ENCODE data around the gene CELF4.

CELF4 gene

DNA sequence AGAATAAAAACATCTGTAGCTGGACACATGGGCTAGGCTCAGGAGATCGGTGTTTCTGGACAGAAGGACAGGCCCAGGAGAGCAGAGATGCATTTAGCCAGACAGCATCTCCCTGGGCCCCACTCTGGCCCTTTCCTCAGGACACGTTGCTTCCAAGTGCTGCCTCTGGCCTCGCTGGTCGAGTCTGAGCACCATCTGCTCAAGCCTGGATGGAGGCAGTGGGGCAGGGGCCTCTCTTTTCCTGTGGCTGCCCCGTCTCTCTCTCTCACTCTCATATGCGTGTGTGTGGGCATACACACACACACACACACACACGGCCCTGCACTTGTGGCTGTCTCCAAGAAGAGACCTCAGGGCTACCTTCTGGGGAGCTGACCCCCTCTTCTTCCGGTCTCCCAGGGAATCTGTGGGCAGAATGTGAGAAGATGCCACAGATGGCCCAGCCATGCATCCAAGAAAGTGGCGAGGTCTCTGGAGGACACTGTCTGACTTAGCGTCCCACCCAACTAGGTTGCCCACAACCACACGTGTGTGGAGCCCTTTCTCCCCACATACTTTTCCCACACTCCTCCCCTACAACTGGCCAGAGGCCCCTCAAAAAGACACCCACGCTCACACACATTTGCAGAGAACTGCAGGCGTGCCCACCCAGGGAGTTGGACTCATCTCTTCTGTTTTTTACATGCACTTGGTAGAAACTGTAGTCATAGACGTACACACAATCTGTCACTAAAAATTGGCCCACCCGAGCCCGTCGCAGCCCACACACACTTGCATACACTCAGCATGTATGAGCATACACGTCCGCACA is 19.9 kb downstream of the CELF4 start:
- DNase-seq = no peak

DNA sequence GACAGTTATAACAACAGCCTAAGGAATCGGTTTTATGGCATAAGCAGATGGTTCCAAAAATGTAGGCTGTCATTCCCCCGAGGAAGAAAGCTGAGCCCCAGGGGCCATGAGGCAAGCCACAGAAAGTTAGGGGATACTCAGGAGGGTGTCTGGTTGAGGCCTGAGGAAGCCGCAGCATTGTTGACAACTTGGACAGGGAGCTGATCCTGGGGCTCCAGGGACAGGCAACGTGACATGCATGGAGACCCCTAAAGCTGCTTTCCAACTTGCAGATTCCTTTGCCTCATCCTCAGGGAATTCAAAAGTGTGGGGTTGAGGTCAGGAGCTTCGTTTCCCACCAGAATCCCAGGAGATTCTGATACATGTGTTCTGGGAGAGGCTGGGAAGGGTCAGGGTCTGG is 20.9 kb downstream of the CELF4 start:
- no peak for DNase-seq

DNA sequence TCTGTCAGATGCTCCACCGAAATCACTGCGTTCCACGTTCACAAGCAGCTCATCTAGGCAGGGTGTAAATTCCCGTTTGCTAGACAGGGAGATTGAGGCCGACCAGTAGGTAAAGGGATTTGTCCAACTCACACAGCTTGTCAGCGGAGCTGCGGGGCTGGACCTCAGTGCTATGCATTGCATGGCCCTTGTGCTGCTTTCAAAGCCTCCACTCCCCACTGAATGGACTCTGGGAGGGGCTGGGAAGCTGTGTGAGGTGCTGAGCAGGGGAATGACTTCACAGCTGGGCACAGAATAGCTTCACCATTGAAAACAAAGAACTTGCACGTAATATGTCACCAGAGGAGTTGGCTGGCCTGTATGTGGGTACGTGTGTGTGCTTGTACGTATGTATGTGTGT is 21.4 kb downstream of the CELF4 start:
- DNase-seq = no peak

DNA sequence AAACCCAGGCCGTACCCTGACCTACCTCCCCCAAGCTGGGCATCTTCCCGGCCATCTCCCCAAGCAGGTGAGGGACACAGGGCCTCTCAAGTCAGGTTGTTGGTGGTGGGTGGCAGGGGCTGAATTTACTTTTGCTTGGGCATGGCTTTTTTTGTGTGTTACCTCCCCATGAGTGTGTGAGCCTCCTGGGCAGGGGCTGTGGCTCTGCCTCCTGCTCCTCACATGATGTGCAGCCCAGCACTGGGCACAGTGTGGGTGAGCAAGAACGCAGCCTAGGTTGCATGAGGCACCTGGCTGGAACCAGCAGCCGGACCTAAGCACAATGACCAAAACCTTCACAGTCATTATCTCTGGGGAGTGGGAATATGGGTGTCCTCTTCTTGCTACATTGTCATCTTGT is 22.3 kb downstream of the CELF4 start:
- DNase-seq = no peak

DNA sequence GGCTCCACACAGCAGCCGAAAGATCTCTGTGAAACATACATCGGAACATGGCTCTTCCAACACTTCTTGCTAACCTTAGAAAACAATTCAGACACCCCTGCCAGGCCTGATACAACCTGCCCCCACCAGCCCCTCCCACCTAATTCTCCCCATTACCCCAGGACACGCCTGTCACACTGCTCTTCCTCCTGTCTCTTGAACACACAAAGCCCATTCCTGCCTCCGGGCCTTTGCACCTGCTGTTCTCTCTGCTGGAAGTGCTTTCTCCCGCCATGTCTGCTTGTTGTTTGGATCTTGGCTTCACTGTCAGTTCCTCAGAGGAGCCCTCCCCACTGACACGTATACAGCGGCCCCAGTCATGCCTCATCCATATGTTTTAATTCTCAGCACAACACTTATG is 24.1 kb downstream of the CELF4 start:
- DNase-seq = no peak

DNA sequence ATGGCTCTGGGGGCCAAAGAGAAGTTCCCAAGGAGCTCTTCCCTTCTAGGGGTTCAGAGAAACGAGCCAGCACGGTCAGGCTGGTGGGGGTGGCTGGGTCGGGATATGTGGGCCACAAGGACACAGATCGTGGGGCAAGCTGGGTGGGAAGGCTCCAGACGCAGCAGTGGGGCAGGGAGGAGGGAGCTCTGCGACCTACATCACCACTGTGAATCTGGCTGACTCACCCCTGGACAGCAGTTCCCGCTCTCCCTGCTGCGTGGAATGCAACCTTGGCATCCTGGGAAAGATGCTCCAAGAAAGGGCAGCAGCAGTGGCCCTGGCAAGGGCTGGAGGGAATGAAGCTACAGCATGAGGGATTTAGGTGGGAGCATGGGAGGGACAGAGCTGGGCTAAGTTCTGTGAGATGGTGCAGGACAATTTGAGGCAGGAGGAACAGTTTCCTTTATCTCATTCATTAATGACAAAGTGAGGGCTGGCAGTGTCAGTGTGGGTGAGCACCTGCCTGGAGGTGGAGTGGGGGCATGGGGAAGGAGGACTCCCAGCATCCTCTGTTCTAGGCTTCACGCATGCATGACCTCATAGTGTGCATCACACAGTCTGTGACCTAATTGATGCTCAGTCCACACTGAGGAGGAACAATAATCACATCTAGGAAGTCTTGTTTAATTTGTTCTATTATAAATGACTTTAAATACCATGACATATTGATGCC is 25.0 kb downstream of the CELF4 start:
- DNase-seq = no peak

DNA sequence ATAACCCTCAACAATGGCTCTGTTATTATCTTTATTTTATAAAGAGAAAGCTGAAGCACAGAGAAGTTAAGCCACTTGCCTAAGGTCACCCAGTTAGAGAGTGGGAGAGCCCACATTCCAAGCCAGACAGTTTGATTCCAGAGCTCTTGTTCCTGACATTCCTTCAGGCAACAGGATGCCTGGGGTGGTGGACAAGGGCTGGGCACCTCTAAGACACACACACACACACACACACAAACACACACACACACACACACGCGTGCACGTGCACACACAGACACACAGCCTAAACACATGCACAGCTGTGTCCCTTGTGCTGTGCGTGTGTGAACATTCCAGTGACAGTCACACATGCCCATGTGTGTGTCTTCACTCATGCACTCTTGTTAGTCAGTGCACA is 26.4 kb downstream of the CELF4 start:
- no peak for DNase-seq

DNA sequence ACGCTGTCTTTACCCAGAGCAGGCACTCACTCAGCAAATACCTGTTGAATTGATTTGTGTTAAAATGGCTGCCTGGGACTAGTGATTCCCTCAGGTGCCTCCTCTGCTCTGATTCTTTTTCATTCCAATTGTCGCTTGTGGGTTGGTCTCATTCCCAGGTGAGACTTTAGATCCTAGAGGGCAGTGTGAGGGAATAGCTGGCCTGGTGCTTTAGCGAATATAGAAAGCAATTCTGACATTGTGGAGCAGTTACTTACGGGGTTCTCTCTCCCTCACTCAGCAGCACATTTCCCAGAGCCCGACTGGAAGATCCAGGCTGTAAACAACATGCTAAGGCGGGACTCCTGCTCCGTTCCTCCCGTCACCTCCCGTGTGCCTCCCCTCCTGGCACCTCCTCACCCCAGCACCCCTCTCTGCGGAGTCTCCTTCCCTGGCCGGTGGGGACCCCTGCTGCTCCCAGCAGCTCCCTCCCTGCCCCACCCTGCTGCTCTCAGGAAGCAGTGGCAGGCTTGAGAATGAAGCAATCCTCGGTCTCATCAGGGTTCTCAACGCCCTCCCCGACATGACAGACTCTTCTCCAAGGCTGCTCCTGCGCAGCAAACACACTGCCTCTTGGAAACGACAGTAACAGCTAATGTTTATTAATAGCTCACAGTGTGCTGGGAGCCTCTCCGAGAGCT is 26.9 kb downstream of the CELF4 start:
- no peak for DNase-seq

DNA sequence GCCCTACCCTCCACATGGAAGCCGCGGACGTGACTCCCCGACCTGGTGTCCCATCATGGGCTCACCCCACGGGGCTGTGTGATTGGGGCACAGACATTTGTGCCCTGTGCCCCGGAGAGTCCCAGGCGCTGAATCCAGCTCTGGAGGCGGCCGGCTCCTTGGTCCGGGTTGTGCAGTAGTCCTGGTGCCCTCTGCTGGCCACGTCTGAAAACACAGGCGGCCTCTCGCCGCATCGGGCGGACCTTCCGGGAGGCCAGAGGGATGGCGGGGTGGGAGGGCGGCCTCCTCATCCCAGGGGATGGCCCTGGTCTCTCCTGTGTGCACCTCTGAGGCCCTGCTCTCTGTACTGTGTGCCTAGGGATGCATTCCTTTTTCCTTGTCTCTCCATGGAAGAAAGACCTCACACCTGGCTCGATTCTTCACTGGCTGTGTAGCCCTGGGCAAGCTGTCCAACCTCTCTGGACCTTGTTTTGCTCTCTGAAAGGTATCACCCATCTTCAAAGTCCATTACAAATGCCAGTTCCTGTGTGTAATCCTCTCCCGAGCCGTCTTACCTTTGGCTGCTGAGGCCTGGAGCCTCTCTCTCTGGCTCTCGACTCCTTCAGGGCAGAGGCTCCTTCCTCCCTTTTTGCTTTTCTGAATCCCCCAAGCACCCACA is 27.6 kb downstream of the CELF4 start:
- DNase-seq = no peak

DNA sequence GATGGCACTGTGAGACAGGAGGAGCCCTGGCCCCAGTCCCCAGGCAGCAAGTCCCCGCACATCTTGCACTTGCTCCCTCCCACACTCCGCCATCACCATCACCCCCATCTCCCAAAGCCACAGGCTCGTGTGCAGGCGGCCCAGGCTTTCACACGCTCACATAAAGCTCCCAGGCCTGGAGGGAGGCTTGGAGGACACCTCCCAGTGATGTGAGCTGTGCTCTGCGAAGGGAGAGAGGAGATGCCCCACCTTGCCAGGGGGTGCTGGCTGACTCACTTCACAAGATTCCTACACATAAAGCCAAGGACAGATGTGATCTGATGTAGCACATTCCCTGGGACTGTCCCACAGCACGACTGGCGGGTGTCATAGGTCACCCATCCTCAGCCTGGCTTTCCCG is 28.9 kb downstream of the CELF4 start:
- no peak for DNase-seq

DNA sequence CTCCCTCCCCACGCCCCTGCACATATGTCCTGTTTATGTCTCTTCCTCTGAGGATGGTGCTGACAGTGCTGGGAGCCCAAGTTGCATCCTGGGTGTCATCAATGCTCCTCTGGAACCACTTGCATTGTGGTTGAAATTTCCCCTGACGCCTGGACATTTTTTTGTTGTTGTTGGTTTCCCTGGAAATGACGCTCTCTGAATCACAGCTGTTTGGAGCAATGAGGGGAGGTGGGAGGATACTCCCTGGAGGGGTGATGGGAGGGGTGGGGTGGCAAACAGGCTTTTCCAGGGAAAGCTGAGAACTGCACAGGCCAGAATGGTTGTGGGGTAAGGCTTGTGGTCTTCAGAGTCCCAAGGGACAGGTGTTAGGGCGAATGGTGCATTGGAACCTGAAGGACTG is 29.6 kb downstream of the CELF4 start:
- no peak for DNase-seq

DNA sequence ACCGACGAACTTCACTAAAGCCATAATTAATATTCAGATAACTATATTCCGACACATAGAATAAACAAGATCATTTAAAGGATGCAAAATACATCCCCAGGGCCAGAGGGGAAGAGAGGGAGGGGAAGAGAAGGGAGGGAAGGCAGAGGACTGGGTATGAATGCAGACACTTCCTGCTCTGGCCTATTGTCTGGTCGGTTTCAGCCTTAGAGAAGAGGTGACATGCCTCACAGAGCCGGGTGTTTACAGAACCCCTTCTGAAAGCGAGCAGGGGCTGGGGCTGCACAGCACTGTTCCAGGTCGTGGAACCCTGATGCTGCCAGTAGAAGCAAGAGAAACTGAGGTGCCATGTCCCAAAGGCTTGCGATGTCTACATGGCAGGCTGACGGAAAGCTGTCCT is 31.0 kb downstream of the CELF4 start:
- DNase-seq = no peak

DNA sequence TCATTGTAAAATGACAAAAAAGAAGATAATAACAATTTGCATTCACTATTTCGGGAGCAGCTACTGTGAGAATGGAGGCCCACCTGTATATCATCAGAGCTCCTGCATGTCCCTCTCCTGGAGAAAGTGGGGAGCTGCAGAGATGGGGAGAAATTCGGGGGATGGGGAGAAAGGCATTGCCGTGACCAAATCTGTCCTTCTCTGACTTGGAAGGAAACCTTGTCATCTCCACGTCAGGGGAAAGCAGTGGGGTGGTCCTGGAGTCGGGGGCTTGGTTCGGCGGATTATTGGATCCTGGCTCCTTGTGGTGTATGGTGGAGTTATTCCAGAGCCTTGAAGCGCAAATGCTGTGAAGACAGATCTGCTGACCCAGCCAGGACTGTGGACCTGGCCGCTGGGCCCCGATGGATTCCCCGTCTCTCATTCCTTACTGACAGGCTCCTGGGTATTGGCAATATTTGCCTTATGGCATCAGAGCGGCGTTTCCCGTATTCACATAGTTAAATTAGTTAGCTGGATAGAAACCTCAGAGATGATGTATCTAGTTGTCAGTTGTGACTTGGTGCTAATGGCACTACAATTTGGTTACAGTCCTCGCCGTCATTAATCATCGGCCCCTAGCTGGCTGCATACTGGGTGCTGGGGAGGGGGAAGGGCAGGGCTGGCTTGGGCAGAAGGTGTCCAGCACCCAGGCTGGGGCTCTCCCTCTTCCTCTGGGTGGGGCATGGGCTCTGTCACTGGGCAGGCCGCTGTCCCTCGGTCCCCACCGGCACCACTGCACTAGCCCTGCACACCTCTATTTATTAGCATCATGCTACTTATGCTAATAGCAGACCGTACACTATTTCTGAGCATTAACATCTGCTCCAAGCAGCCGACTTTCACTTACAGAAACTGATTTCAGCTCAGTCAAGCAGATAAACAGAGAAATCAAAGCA is 31.7 kb downstream of the CELF4 start:
- no peak for DNase-seq

DNA sequence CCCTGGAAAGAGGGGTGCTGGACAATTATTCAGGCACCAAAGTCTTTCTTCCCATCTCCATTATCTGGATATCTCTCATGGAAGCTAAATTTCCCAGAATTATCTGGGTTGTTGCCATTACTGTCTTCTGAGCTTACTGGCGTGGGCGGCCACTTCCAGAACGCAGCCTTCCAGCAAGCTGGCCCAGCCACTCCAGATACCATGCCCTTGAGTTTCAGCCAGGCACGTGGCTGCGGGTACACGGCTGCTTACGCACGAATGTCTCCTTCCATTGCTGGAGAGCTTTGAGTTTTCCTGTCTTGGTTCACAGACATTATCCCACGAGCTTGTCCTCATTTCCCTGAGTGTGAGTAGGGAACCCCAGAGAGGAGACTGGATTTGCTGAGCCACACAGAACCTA is 32.7 kb downstream of the CELF4 start:
- no peak for DNase-seq

DNA sequence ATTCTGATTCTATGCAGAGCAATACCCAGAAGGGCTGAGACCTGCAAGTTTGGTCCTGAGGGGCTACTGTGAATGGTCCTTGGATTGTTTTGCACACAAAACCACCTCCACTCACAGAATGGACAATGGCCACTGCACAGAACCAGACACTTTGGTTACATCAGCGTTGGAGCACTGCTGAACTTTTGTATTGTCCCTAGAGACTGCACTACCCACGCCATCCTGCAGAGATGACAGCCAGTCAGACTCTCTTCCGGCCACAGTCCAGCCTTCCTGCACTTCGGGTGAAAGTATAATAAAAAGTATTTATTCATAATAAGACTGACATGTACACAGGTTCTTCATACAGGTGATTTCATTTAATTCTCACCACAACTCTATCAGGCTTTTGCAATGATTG is 35.7 kb downstream of the CELF4 start:
- DNase-seq = no peak

DNA sequence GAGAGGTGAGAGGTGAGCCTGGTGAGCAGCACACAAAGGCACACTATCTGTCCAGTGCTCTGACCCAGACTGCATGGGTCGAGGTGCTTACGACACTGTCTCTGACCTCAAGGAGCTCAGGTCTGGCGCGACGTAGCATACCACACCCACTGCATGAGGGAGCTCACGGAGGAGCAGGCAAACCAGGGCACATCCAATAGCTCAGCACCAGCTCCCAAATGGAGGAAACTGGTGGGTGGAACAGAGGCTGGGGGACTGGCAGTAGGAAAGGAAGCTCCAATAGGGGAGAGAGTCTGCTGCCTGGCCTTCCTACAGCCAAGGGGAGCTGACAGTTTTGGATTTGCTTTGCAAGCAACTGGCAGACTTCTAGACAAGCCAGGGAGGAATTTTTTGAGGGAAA is 36.3 kb downstream of the CELF4 start:
- no peak for DNase-seq

DNA sequence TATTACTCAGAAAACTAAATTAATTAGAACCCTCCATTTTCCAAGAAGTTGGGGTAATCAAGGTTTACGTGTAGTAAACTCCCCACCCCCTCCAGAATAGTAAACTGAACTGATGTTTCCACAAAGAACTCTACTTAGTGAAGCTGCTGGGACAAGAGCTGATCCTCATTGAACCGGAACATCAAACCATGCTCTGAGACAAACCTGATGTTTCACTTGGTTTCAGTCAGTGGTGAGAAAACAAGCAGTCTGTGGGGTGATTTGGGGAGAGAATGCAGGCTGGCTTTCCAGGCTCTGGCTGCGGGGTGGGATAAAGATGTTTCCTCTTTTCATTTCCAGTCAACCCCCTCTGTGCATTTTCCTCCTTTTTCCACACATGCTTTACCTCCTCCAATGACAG is 38.2 kb downstream of the CELF4 start:
- DNase-seq = no peak

DNA sequence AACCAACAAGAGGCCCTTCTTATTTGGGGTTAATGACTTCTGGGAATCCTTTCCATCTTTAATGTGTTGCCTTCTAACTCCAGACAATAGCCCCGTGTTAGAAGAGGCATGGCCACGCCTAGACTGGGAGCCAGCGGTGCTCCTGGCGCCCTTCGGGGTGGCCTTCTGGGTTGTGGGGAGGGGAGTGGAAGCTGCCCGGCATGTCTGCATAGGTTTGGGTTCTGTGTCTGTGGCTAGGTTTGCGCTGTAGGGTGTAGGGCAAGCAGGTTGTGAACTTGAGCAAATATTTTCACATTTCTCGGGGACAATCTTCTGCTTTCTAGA is 40.4 kb downstream of the CELF4 start:
- DNase-seq = no peak

DNA sequence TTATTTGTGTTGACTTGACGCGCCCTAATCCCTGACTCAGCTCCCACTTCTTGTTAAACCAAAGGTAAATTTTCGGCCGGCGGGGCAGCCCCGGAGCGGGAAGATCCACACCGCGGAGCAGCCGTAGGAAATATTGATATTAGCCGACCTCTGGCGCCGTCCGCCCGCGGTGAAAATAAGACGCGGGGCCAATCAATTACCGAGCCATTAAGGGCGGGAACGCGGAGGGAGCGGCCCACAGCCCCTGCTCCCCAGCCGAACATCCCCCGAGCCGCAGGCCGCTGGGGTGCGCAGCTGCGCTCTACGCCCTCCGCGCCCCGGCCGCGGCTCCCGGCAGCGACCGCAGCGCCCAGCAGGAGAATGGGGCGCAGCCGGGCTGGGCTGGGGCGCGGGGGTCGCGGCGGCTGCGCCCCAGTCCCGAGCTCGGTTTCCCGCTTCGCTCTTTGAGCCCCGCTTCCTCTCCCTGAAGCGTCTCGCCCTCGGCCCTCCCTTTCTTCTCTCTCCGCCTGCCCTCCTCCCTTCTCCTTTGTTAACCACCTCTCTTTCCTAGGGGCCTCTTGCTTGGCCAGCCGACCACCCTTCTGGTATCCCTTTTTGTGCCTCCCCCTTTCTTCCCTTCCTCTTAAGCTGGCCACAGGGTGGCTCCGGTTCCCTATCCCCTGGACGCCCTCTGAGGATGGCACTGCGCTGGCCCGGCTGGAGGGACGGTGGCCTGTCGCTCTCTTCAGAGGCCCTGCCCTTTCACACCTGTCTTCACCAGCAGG is 40.9 kb downstream of the CELF4 start:
- no peak for DNase-seq

DNA sequence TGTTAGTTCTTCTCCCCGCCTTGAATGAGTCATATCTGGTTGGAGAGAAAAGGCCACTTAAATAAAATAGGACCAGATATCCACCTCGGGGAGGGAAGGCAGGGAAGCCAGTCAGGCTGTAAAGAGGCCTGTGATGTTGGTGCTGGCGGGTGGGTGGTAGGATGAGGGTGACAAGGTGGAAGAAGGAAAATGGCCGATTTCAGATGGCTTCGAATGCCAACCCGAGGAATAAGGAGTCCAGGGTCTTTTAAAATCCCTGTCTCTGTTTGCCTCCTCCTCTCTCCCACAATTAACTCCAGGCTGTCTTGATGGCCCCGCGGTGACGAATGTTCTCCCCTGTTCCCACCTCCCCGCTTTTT is 41.5 kb downstream of the CELF4 start:
- DNase-seq = no peak

DNA sequence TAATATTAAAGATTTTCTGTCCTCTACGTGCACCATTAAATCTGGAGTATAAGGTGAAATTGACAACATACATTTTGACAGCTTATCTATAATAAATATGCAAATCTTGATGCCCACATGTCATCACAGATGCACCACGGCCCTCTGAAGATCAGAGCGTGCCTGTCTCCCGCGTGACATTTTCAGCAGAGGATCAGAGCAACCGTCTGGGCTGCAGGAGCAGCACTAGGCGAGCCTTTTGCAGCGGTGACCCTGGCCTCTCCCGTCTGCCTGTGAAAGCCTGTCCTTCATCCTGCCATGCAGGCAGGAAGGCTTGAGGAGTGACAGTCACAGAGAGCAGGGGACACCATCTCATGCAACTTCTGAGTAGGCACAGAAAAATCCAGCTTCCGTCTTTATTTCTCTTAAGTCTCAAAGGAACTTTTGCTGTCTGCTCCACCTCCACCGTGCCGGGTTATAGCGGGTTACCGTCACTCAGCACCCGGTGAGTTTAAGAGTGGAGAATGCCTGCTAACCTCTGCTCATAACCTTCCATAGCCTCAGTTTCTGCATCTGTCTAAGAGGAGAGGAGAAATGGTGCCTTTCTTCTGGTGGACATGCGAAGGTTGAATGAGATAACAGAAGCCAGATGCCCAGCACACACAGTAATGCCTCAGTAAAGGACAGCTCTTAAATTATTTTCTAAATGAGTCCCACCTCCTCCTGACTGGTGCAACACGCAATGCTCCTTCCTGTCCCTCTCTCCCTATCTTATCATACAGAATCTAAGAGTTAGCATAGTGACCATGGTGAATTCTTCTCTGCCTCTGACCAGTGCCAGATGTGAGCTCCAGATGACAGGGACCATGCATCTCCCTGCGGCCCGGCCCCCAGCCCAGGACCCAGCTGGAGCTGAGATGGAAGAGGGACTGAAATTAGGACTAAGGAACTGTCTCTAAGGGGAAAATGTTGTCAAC is 43.8 kb downstream of the CELF4 start:
- DNase-seq = no peak
